Measurements from ENCODE around the gene ERN2. TPM values are rescaled to one million over a fixed set of nuclear protein-coding genes. Genes with fewer than 3 reads are reported as not detected.
A peak's percentile ranks its signal among the peaks of the same experiment; 100 is the strongest.

Gene ERN2
- total and polyA plus RNA-seq, 2 of the 4 experiments (the other 2 are of a cell fraction) = 0.39 to 0.54 TPM

- H3K56ac ChIP-seq (ENCODE audit: extremely low read depth, insufficient read depth, low read length) = peak within 1 kb of the TSS; percentile 65
- peak within 1 kb of the TSS; percentile 80 for H3K4me3 ChIP-seq (ENCODE audit: insufficient read depth, low read depth, low read length)
- H3K4me2 ChIP-seq (ENCODE audit: low read depth, low read length) = peak within 1 kb of the TSS; percentile 93
- H3K9me1 ChIP-seq (ENCODE audit: insufficient read depth, low read length) = peaks cover 2% of the 10 kb centered on the region; the same call in 1 of the 2 replicates
- TSS peak; percentile 59 for BruUV-seq (replicated peaks)
- peak within 1 kb of the TSS; percentile 36 for H3K18ac ChIP-seq (ENCODE audit: low read depth, low read length)
- peak; percentile 92 for DNase-seq
- peak within 1 kb of the TSS; percentile 67 for H2BK5ac ChIP-seq (ENCODE audit: low read depth, low read length, poor library complexity, severe bottlenecking)
- peak within 1 kb of the TSS; percentile 97 for H3K23ac ChIP-seq (ENCODE audit: low read depth, low read length)
- H2BK20ac ChIP-seq (ENCODE audit: low read depth, low read length) = no peak within 1 kb of the TSS
- peak within 1 kb of the TSS; percentile 74 for H4K5ac ChIP-seq (ENCODE audit: low read depth, low read length)
- H2AK9ac ChIP-seq (replicated peaks; ENCODE audit: low read depth, low read length, poor library complexity) = peak within 1 kb of the TSS; percentile 94
- peaks cover 4% of the 10 kb centered on the region; the same call in 1 of the 2 replicates for H3K4me1 ChIP-seq (ENCODE audit: control insufficient read depth, insufficient read depth, low read length)
- peak within 1 kb of the TSS; percentile 89 for H4K91ac ChIP-seq (ENCODE audit: insufficient read depth, low read depth, low read length)
- peak within 1 kb of the TSS; percentile 98 for H3K14ac ChIP-seq (replicated peaks; ENCODE audit: low read depth, low read length)
- H2AK5ac ChIP-seq (ENCODE audit: low read depth, low read length) = peak within 1 kb of the TSS; percentile 82
- H3K27ac ChIP-seq (ENCODE audit: insufficient read depth, low read length) = peak within 1 kb of the TSS; percentile 82
- intact Hi-C loops (cut with micrococcal nuclease) = loop anchor here (1.0 to 5.0 kb wide), 3 partner anchors 44 to 86 kb away; partner anchors contain the start of genes EARS2, NDUFAB1 and UBFD1
- peak within 1 kb of the TSS; percentile 98 for H2AFZ ChIP-seq (replicated peaks; ENCODE audit: low read length, poor library complexity)
- peak within 1 kb of the TSS; percentile 62; the same call in 1 of the 2 replicates for H2BK120ac ChIP-seq (ENCODE audit: low read depth, low read length)
- in situ Hi-C loops (cut with MboI; ENCODE audit: low sequenced_read_pairs) = no loop called here
- H3K9ac ChIP-seq (ENCODE audit: low read depth, low read length) = peak within 1 kb of the TSS; percentile 93
- dilution Hi-C loops (cut with HindIII; ENCODE audit: low sequenced_read_pairs, unreplicated experiment) = no loop called here
- ChIA-PET POLR2A (ENCODE audit: unreplicated experiment) (no interaction called here), CTCF (interaction anchor here (0.8 to 1.2 kb wide), 3 partner anchors 9 to 11 kb away, joined by 3 read pairs; no protein-coding TSS in a partner anchor)
- peak; percentile 99 for ATAC-seq (ENCODE audit: low read depth)
- H3K4ac ChIP-seq (ENCODE audit: low read depth, low read length) = peak within 1 kb of the TSS; percentile 97
- no peaks in the 10 kb centered on the region for H3K27me3 ChIP-seq (ENCODE audit: control insufficient read depth, insufficient read depth, low read length)
- peaks cover 29 to 39% of the 10 kb centered on the region in 2 experiments for H3K79me1 ChIP-seq (ENCODE audit: low read depth in 1 of 2, low read length in 2 of 2)
- peak; percentile 88 for TF ChIP-seq USF2 (IDR thresholded peaks at IDR 0.05; ENCODE audit: low read depth, low read length)
- peak; percentile 57; the same call in 1 of the 2 replicates for TF ChIP-seq MAZ (IDR thresholded peaks at IDR 0.05; ENCODE audit: borderline replicate concordance, low read depth, low read length)
- no peak for TF ChIP-seq NFE2L2 (IDR thresholded peaks at IDR 0.05; ENCODE audit: low read depth, low read length)
- TF ChIP-seq MXI1 (IDR thresholded peaks at IDR 0.05; ENCODE audit: borderline replicate concordance, low read depth, low read length) = peak; percentile 90; the same call in 1 of the 2 replicates
- TF ChIP-seq RAD21 (IDR thresholded peaks at IDR 0.05; ENCODE audit: low read length) = no peak
- 0 out of 2 replicates have a peak, but pooled peaks have one; percentile 16 for TF ChIP-seq FOS (IDR thresholded peaks at IDR 0.05; ENCODE audit: low read depth, low read length)
- peak; percentile 60 for TF ChIP-seq POLR2A (IDR thresholded peaks at IDR 0.05; ENCODE audit: low read depth, low read length)
- peak; percentile 75; the same call in 1 of the 2 replicates for TF ChIP-seq BHLHE40 (IDR thresholded peaks at IDR 0.05; ENCODE audit: low read depth, low read length)
- H4K20me1 ChIP-seq (ENCODE audit: insufficient read depth, low read length) = no peaks in the 10 kb centered on the region
- whole genome bisulfite sequencing, 2 experiments (ENCODE audit: extremely low coverage in 2 of 2, insufficient read length in 1 of 2) = 0% methylated on average over 16 of the region's 64 CpGs; no CpG with 5 or more reads in 1 of the 2 experiments
- no peaks in the 10 kb centered on the region for H3K9me3 ChIP-seq (ENCODE audit: control insufficient read depth, insufficient read depth, low read length)
- peak within 1 kb of the TSS; percentile 6; the same call in 1 of the 3 replicates for H2BK15ac ChIP-seq (ENCODE audit: low read depth, low read length)
- H4K8ac ChIP-seq (ENCODE audit: low read depth in 2 of 2, low read length in 2 of 2) = peak within 1 kb of the TSS; percentile 97 to 98
- H3K36me3 ChIP-seq (ENCODE audit: control insufficient read depth, insufficient read depth, low read length) = peaks cover 9% of the 10 kb centered on the region
Observed at GRCh38 chr16:23640931-23641765, 71.9 kb downstream of the ERN2 start, which contains the start of the genes DCTN5 and PALB2. TSS of gene DCTN5 (plus strand) at chr16:23641466. CDS start at chr16:23641543, 77 bp downstream. TSS of gene PALB2 (minus strand) at chr16:23641310. CDS start at chr16:23641157, 153 bp downstream.
